ENCODE data around the gene PFKL. TPM values are rescaled to one million over a fixed set of nuclear protein-coding genes. Genes with fewer than 3 reads are reported as not detected.

Gene PFKL
- total and polyA plus RNA-seq, 2 of the 8 experiments (the other 6 are each of a cell fraction or from before 2014, with no cell fraction given) = 80.2 to 82.3 TPM

GRCh38 chr21:44326716-44327602 is 27.1 kb downstream of the PFKL start:
- DNase-seq (ENCODE audit: low read depth in 1 of 2, low spot score in 2 of 2) = no peak
- Histone ChIP-seq H2AFZ (ENCODE audit: low read length) (no peak overlapping the region), H3K4ac (replicated peaks; ENCODE audit: insufficient read length, low read depth, low read length) (no peak overlapping the region), H4K91ac (replicated peaks; ENCODE audit: insufficient read length, low read length) (no peak overlapping the region), H3K56ac (replicated peaks; ENCODE audit: insufficient read length, low read depth, low read length) (no peak overlapping the region), H3K79me1 (ENCODE audit: low read depth, low read length) (no peaks in the 10 kb centered on the region), H3K23ac (ENCODE audit: insufficient read length) (no peak overlapping the region), H3K36me3 (ENCODE audit: control insufficient read depth in 2 of 4, insufficient read depth in 4 of 4, low read length in 3 of 4) (peaks cover 0 to 24% (median 1%) of the 10 kb centered on the region in 4 experiments; a peak in 2 of 8 replicates), H2BK5ac (ENCODE audit: low read depth, low read length) (no peak overlapping the region), H3K9ac (replicated peaks in 1 of 4; ENCODE audit: extremely low read depth in 1 of 4, low read depth in 3 of 4, low read length in 3 of 4) (no peak overlapping the region), H3K9me3 (ENCODE audit: insufficient read depth in 2 of 2, low read depth in 1 of 2, low read length in 1 of 2) (no peaks in the 10 kb centered on the region), H4K5ac (ENCODE audit: insufficient read length, low read depth, low read length) (no peak overlapping the region), H2BK20ac (ENCODE audit: low read length) (no peak overlapping the region), H3K14ac (ENCODE audit: insufficient read length) (no peak overlapping the region), H3K27ac (ENCODE audit: low read depth, low read length) (no peak overlapping the region), H3K4me1 (replicated peaks in 1 of 4; ENCODE audit: control insufficient read depth in 3 of 4, insufficient read depth in 4 of 4, low read length in 3 of 4) (no peaks in the 10 kb centered on the region), H3K23me2 (ENCODE audit: low read depth, low read length) (no peaks in the 10 kb centered on the region), H3K27me3 (replicated peaks in 1 of 4; ENCODE audit: control insufficient read depth in 3 of 4, extremely low read depth in 1 of 4, insufficient read depth in 3 of 4, low read length in 3 of 4) (no peaks in the 10 kb centered on the region), H4K8ac (ENCODE audit: extremely low read depth, insufficient read depth, low read length) (peak overlapping the region; percentile 25; the same call in 1 of the 2 replicates), H3K4me3 (ENCODE audit: extremely low read depth in 1 of 4, insufficient read depth in 2 of 4, low read depth in 3 of 4, low read length in 4 of 4) (no peak overlapping the region), H3K79me2 (ENCODE audit: control insufficient read depth in 1 of 2, insufficient read depth in 2 of 2, low read length in 2 of 2) (no peaks in the 10 kb centered on the region), H2BK120ac (replicated peaks; ENCODE audit: low read depth, low read length) (no peak overlapping the region), H2BK15ac (ENCODE audit: low read length) (no peak overlapping the region), H2AK5ac (ENCODE audit: low read depth, low read length) (no peak overlapping the region), H4K20me1 (replicated peaks in 1 of 2; ENCODE audit: control insufficient read depth in 1 of 2, insufficient read depth in 2 of 2, low read length in 2 of 2) (peaks cover 0 to 5% of the 10 kb centered on the region in 2 experiments), H3K4me2 (ENCODE audit: insufficient read depth in 1 of 2, low read depth in 2 of 2, low read length in 2 of 2) (no peak overlapping the region), H3K18ac (ENCODE audit: extremely low read depth, low read length) (no peak overlapping the region), H2BK12ac (ENCODE audit: low read depth, low read length) (no peak overlapping the region)
- WGBS, 2 experiments (ENCODE audit: extremely low coverage in 1 of 2, insufficient coverage in 1 of 2, insufficient read length in 1 of 2, insufficient replicate concordance in 2 of 2, low coverage in 1 of 2, low lambda C conversion rate in 2 of 2, missing lambda C conversion rate in 1 of 2) = 86% methylated on average over 17 of the region's 26 CpGs; no CpG with 5 or more reads in 1 of the 2 experiments
- ChIA-PET POLR2A (ENCODE audit: partially characterized antibody) (interaction anchor here (1.4 kb wide), 1 partner anchor 11 kb away, joined by 7 read pairs; no protein-coding TSS in a partner anchor), CTCF (ENCODE audit: partially characterized antibody) (interaction anchor here (0.6 to 1.2 kb wide), 3 partner anchors 12 to 15 kb away, joined by 3 to 4 read pairs (median 3); partner anchors contain the start of gene CFAP410)
- FAIRE-seq = no peak
- TF ChIP-seq SP4 (IDR thresholded peaks at IDR 0.05; ENCODE audit: low read length) (no peak), RBBP5 (IDR thresholded peaks at IDR 0.05; ENCODE audit: borderline replicate concordance, low read depth, low read length) (no peak), SRF (IDR thresholded peaks at IDR 0.05; ENCODE audit: low read depth, low read length) (no peak), BRCA1 (IDR thresholded peaks at IDR 0.05; ENCODE audit: low read depth, low read length) (no peak), MAX (IDR thresholded peaks at IDR 0.05) (no peak), CHD1 (IDR thresholded peaks at IDR 0.05; ENCODE audit: low read depth, low read length) (no peak), RXRA (IDR thresholded peaks at IDR 0.05; ENCODE audit: insufficient read depth, low read depth, low read length) (no peak), SUZ12 (IDR thresholded peaks at IDR 0.05; ENCODE audit: low read length) (no peak), SP1 (IDR thresholded peaks at IDR 0.05; ENCODE audit: low read depth, low read length) (no peak), TAF1 (IDR thresholded peaks at IDR 0.05; ENCODE audit: low read depth, low read length) (no peak), SAP30 (IDR thresholded peaks at IDR 0.05; ENCODE audit: insufficient read depth, insufficient replicate concordance, low read length) (no peak), KDM5A (IDR thresholded peaks at IDR 0.05; ENCODE audit: low read length) (no peak)

All from H1 (cell line).